Right lobe of liver (tissue), 6 donors: ENCODE results near the gene ASAP2. TPM values are rescaled to one million over a fixed set of nuclear protein-coding genes. Genes with fewer than 3 reads are reported as not detected.

ENCODE experiments used
- ATAC-seq, 4 donors: fragments of 200-7000 bp; cut with Tn5 transposase; one replicate each; pipeline ENCODE4 v1.9.1; 2020; ENCODE audit warnings: mild to moderate bottlenecking in 4 of 4, moderate library complexity in 4 of 4
- DNase-seq, 3 donors: peaks; one replicate each; pipeline ENCODE4 v3.0.0-alpha.2; 2020
- H3K27ac ChIP-seq, 3 donors: fragments of 200-600 bp; one replicate each; pipeline ENCODE4 v1.8.0; 2022
- H3K27me3 ChIP-seq, 2 donors: fragments of 200-600 bp; one replicate each; pipeline ENCODE4 v1.8.0; 2022
- H3K36me3 ChIP-seq, 4 donors: fragments of 200-600 bp; sonication (generic) in 1 of 4; one replicate each; pipeline versions ENCODE4 v1.5.1 to v1.8.0; 2017 to 2022; ENCODE audit warnings: control low read depth in 1 of 4
- H3K4me1 ChIP-seq, 4 donors: fragments of 200-600 bp; sonication (generic) in 1 of 4; one replicate each; pipeline versions ENCODE4 v1.5.1 to v1.8.0; 2017 to 2022; ENCODE audit warnings: control low read depth in 1 of 4
- H3K4me3 ChIP-seq, 3 donors: fragments of 200-600 bp; one replicate each; pipeline ENCODE4 v1.8.0; 2022
- H3K9me3 ChIP-seq, 4 donors: fragments of 200-600 bp; sonication (generic) in 1 of 4; one replicate each; pipeline versions ENCODE4 v1.5.1 to v1.8.0; 2017 to 2022; ENCODE audit warnings: control low read depth in 1 of 4
- CTCF ChIP-seq, 4 donors: fragments of 200-600 bp in 3 of 4; fragments of 450-650 bp in 1 of 4; IDR thresholded peaks; one replicate each; pipeline versions ENCODE4 v1.5.1 to v1.8.0; 2016 to 2022; ENCODE audit warnings: antibody characterized with exemption in 4 of 4, mild to moderate bottlenecking in 2 of 4
- POLR2A ChIP-seq: fragments of 450-650 bp; IDR thresholded peaks from one replicate; pipeline ENCODE4 v1.6.1; 2017; ENCODE audit warnings: antibody characterized with exemption, mild to moderate bottlenecking
- WGBS: methylation state at CpG from one replicate; pipeline ENCODE4 v1.1.6; 2018; ENCODE audit warnings: low coverage, low lambda C conversion rate; ENCODE audit not compliant: insufficient coverage; ENCODE audit errors: missing lambda C conversion rate; 5-methylcytosine and 5-hydroxymethylcytosine counted together
- intact Hi-C, 2 donors: fragments of 100-400 bp; cut with DNase I; formaldehyde crosslinking; loops; one replicate each; pipeline versions ENCODE4 v1.11.2 to v1.14.1; 2022
- total RNA-seq, 6 experiments: library from RNA; depleted of rRNA in 2 of 6; stranded (reverse); fragments of >200 nt in 2 of 6; fragmentation: NEBNext Ultra II Directional in 3 of 6; extraction: Animal tissue kit (Norgen Biotek cat#: 25700) in 3 of 6; gene quantifications; one replicate each; pipeline versions ENCODE4 v1.1.0 to v1.2.4, GENCODE V29; 2016 to 2023
- donor health status: DM: no; HTN: yes; CAD: no.
- donor health status: DM: no; HTN: no; CAD: no.
- donor health status: DM: no; HTN: no; CAD: no.
- donor health status: DM: no; HTN: yes; CAD: no.
- donor health status: DM: no; HTN: yes; CAD: no.

The ASAP2 gene
- total RNA-seq, 6 experiments from 2014 or later: 2.4 to 5.2 (median 3.9) TPM

- intact Hi-C loops: no loop called here
- no peak for ATAC-seq
Observed at GRCh38 chr2:9288233-9288632, 81.6 kb downstream of the ASAP2 start.

DNA sequence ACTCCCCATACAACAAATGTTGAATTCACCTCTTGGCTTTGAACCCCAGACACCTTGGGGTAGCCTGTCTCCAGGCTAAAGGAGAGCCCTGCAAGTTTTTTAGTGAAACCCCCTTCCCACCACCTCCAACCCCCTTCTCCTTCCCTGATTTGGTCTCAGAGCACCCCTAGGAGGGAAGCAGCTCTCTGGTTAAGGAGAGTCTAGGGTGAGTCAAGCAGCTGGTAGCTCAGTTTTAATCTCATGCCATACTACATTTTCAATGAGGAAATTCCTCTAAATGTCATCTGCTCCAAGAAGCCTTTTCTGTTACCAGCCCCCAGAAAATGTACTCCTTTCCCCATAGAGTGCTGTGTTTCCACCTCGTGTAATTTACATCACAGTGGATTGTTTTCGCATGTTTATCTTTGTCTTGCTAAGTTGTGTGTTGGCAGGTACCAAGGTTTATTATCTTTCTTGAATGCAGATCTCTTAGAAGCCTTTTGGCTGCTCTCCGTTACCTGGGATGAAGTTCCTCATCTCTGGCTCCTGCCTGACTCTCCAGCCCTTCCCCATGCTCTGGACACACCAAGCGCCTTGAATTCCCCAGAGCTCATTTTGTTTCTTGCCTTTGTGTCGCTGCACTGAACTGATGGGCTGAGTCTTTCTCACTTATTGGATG is 82.2 kb downstream of the ASAP2 start:
- Histone ChIP-seq H3K9me3 (no peaks in the 10 kb centered on the region), H3K4me3 (no peak overlapping the region), H3K27ac (no peak overlapping the region), H3K27me3 (no peaks in the 10 kb centered on the region), H3K4me1 (peaks cover 0 to 10% (median 0%) of the 10 kb centered on the region in 4 donors), H3K36me3 (no peaks in the 10 kb centered on the region)
- no peak for TF ChIP-seq POLR2A
- TF ChIP-seq CTCF (IDR thresholded peaks at IDR 0.05): no peak
- 89% methylated on average over 5 of the region's 5 CpGs for WGBS
- ATAC-seq: no peak
- DNase-seq: no peak
- intact Hi-C loops: no loop called here

More at GRCh38 chr2:9288233-9288632, 81.6 kb downstream of the ASAP2 start:
- Histone ChIP-seq H3K27me3 (no peaks in the 10 kb centered on the region), H3K36me3 (no peaks in the 10 kb centered on the region), H3K4me1 (peaks cover 0 to 5% (median 0%) of the 10 kb centered on the region in 4 donors), H3K27ac (no peak overlapping the region), H3K9me3 (no peaks in the 10 kb centered on the region), H3K4me3 (no peak overlapping the region)
- TF ChIP-seq CTCF (IDR thresholded peaks at IDR 0.05) (no peak), POLR2A (no peak)
- WGBS: 88% methylated on average over 6 of the region's 7 CpGs
- no peak for DNase-seq

DNA sequence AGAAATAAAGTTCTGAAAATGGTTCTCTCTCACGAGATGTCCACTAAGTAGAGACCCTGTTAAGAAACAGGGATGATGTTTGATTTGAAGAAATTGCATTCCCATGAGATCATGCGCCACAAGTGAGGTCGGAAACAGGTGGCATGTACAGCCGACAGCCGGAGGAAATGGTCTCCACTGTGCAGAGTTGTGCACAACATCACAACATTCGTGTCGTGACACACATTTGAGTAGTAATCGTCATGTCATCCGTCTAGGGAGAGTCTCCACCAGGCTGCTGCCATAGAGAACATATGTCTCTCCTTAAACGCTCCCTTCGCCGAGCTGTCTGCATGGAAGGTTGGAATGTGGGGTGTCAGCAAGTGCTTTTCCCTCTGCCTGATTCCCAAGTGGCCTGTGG is 84.7 kb downstream of the ASAP2 start:
- Histone ChIP-seq H3K27ac (no peak overlapping the region), H3K36me3 (no peaks in the 10 kb centered on the region), H3K27me3 (no peaks in the 10 kb centered on the region), H3K4me3 (no peak overlapping the region), H3K9me3 (no peaks in the 10 kb centered on the region), H3K4me1 (peaks cover 0 to 10% (median 0%) of the 10 kb centered on the region in 4 donors)
- ATAC-seq (no peak), DNase-seq (no peak)
- no peak for TF ChIP-seq POLR2A
- TF ChIP-seq CTCF (IDR thresholded peaks at IDR 0.05): no peak
- intact Hi-C loops: no loop called here
- 91% methylated on average over 3 of the region's 12 CpGs for WGBS

DNA sequence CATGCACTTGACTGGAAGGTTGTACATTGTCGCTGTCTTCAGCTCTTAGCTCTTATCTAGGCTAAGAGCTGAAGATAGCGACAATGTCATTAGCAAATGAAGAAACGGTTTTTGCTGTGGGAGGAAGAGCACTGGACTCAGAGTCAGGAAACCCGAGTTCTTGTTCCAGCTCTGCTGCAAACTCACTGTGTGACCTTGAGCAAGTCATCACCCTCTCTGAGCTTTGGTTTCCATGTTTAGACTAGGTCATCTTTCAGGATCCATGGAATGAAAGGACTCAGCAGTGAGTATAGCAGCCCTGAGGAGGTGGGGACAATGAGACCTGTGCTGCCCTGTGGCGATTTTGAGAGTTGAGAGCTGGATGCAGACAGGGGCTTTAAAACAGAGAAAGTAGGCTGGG is 85.3 kb downstream of the ASAP2 start:
- H3K27ac ChIP-seq: no peak overlapping the region
- no peaks in the 10 kb centered on the region for H3K36me3 ChIP-seq
- ATAC-seq (no peak), DNase-seq (no peak)
- H3K4me1 ChIP-seq: peaks cover 0 to 10% (median 0%) of the 10 kb centered on the region in 4 donors
- intact Hi-C loops: no loop called here
- whole genome bisulfite sequencing: 78% methylated on average over 4 of the region's 5 CpGs
- H3K27me3 ChIP-seq: no peaks in the 10 kb centered on the region
- H3K4me3 ChIP-seq: no peak overlapping the region
- no peaks in the 10 kb centered on the region for H3K9me3 ChIP-seq
- TF ChIP-seq CTCF (IDR thresholded peaks at IDR 0.05) (no peak), POLR2A (no peak)
